Measurements from ENCODE around the gene SSX4B. TPM values are rescaled to one million over a fixed set of nuclear protein-coding genes. Genes with fewer than 3 reads are reported as not detected.
"Not testable (repeated sequence)": the region's sequence is repeated elsewhere in the genome, so short reads cannot be mapped to it uniquely, and the experiment has no call there.

SSX4B gene
- total RNA-seq, 1 experiment from 2014 or later: not detected

GRCh38 chrX:48427027-48427716 lies 15.4 kb upstream of the SSX4B start:
- intact Hi-C loops (cut with micrococcal nuclease; ENCODE audit: unreplicated experiment); H3K4me3 Mint-ChIP-seq (ENCODE audit: low read depth, unreplicated experiment); BruUV-seq (replicated peaks); H3K36me3 Mint-ChIP-seq (ENCODE audit: insufficient read depth, unreplicated experiment); CTCF ChIA-PET; H3K27ac Mint-ChIP-seq (ENCODE audit: unreplicated experiment); H3K9me3 Mint-ChIP-seq (ENCODE audit: low read depth, unreplicated experiment); H3K27me3 Mint-ChIP-seq (ENCODE audit: unreplicated experiment); H3K4me1 Mint-ChIP-seq (ENCODE audit: low read depth, unreplicated experiment); DNase-seq: not testable (repeated sequence)

DNA sequence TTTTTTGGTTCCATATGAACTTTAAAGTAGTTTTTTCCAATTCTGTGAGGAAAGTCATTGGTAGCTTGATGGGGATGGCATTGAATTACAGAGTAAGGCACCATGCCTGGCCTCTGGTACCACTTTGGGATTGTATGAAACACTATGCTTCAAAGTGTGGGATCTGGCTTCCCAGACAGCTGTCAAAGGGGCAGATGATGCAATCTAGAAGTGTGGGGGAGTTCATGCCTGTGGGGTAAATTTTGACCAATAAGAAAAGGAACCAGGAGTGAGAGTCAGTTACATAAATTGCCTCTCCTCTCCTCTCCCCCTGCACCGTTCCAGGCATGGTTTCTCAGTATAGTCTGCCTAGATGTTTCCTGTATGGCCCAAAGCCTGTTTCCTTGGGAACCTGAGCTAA lies 13.9 kb downstream of the SSX4B start:
- intact Hi-C loops (cut with micrococcal nuclease; ENCODE audit: unreplicated experiment); CTCF ChIA-PET; DNase-seq; H3K4me1 Mint-ChIP-seq (ENCODE audit: low read depth, unreplicated experiment); H3K27ac Mint-ChIP-seq (ENCODE audit: unreplicated experiment); H3K9me3 Mint-ChIP-seq (ENCODE audit: low read depth, unreplicated experiment); H3K36me3 Mint-ChIP-seq (ENCODE audit: insufficient read depth, unreplicated experiment); BruUV-seq (replicated peaks); H3K27me3 Mint-ChIP-seq (ENCODE audit: unreplicated experiment); H3K4me3 Mint-ChIP-seq (ENCODE audit: low read depth, unreplicated experiment): not testable (repeated sequence)

DNA sequence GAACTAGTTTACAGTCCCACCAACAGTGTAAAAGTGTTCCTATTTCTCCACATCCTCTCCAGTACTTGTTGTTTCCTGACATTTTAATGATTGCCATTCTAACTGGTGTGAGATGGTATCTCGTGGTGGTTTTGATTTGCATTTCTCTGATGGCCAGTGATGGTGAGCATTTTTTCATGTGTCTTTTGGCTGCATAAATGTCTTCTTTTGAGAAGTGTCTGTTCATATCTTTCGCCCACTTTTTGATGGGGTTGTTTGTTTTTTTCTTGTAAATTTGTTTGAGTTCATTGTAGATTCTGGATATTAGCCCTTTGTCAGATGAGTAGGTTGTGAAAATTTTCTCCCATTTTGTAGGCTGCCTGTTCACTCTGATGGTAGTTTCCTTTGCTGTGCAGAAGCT lies 14.8 kb downstream of the SSX4B start:
- intact Hi-C loops (cut with micrococcal nuclease; ENCODE audit: unreplicated experiment): not testable (repeated sequence)

DNA sequence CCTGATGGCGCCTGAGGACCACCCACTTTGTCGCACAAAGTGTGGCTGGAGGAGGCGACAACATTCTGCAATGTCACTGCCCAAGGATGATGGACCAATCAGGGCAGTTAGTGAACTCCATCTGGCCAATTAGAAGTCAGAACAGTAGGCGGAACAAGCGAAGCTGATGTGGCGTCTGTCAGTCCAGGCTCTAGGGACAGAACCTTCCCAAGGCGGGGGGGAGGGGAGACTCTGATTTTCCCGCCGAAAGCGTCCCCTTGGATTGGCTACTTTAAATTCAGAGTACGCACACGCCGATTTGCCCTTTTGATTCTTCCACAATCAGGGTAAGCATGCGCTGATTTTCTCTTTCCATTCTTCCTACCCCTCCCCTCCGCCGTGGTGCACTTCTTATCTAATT lies 28.5 kb downstream of the SSX4B start, which contains the start of gene SSX4:
Gene SSX4, plus strand, starts transcription at position 301 of the 400 bp plus-strand sequence. CDS start 515 bp downstream, outside the sequence.
- H3K27me3 Mint-ChIP-seq (ENCODE audit: unreplicated experiment); CTCF ChIA-PET: not testable (repeated sequence)

More for the DNA sequence above, 14.8 kb downstream of the SSX4B start:
- H3K4me1 Mint-ChIP-seq (ENCODE audit: low read depth, unreplicated experiment); H3K36me3 Mint-ChIP-seq (ENCODE audit: insufficient read depth, unreplicated experiment); H3K4me3 Mint-ChIP-seq (ENCODE audit: low read depth, unreplicated experiment); DNase-seq; H3K27me3 Mint-ChIP-seq (ENCODE audit: unreplicated experiment); H3K9me3 Mint-ChIP-seq (ENCODE audit: low read depth, unreplicated experiment); H3K27ac Mint-ChIP-seq (ENCODE audit: unreplicated experiment); CTCF ChIA-PET; BruUV-seq (replicated peaks): not testable (repeated sequence)

GRCh38 chrX:48370408-48370807 lies 41.4 kb downstream of the SSX4B start:
- DNase-seq; H3K4me1 Mint-ChIP-seq (ENCODE audit: low read depth, unreplicated experiment); H3K4me3 Mint-ChIP-seq (ENCODE audit: low read depth, unreplicated experiment); BruUV-seq (replicated peaks); H3K27me3 Mint-ChIP-seq (ENCODE audit: unreplicated experiment); CTCF ChIA-PET; H3K9me3 Mint-ChIP-seq (ENCODE audit: low read depth, unreplicated experiment); H3K36me3 Mint-ChIP-seq (ENCODE audit: insufficient read depth, unreplicated experiment); H3K27ac Mint-ChIP-seq (ENCODE audit: unreplicated experiment); intact Hi-C loops (cut with micrococcal nuclease; ENCODE audit: unreplicated experiment): not testable (repeated sequence)

More for the DNA sequence above, 28.5 kb downstream of the SSX4B start, which contains the start of gene SSX4:
- H3K27ac Mint-ChIP-seq (ENCODE audit: unreplicated experiment); H3K9me3 Mint-ChIP-seq (ENCODE audit: low read depth, unreplicated experiment); H3K36me3 Mint-ChIP-seq (ENCODE audit: insufficient read depth, unreplicated experiment); intact Hi-C loops (cut with micrococcal nuclease; ENCODE audit: unreplicated experiment); H3K4me1 Mint-ChIP-seq (ENCODE audit: low read depth, unreplicated experiment); BruUV-seq (replicated peaks); DNase-seq; H3K4me3 Mint-ChIP-seq (ENCODE audit: low read depth, unreplicated experiment): not testable (repeated sequence)

DNA sequence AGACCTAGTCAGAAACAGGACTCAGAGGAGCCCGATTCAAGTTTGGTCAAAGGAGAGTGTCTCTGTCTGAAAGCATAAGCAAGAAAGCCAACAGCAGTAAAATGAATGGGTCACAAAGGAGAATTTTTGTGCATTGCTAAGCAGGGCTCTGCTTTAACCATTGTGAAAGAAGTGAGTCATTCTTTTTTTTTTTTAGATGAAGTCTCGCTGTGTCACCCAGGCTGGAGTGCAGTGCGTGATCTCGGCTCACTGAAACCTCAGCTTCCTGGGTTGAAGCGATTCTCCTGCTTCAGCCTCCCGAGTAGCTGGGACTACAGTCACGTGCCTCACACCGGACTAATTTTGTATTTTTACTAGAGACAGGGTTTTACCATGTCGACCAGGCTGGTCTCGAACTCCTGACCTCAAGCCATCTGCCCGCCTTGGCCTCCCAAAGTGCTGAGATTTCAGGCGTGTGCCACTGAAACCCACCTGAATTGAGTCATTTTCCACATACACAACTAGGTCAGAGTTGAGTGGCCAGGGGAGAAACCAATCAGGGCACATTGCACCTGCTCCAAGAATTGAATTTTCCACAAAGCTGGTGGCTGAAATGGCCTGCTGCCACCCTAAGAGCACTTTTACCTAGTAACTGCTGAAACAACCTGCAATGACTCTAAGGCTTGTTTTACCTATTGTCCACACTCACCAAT lies 43.9 kb downstream of the SSX4B start:
- H3K36me3 Mint-ChIP-seq (ENCODE audit: insufficient read depth, unreplicated experiment); BruUV-seq (replicated peaks); intact Hi-C loops (cut with micrococcal nuclease; ENCODE audit: unreplicated experiment): not testable (repeated sequence)

GRCh38 chrX:48359281-48359680 lies 52.5 kb downstream of the SSX4B start:
- H3K9me3 Mint-ChIP-seq (ENCODE audit: low read depth, unreplicated experiment); BruUV-seq (replicated peaks); H3K36me3 Mint-ChIP-seq (ENCODE audit: insufficient read depth, unreplicated experiment); H3K4me1 Mint-ChIP-seq (ENCODE audit: low read depth, unreplicated experiment); intact Hi-C loops (cut with micrococcal nuclease; ENCODE audit: unreplicated experiment); DNase-seq; H3K4me3 Mint-ChIP-seq (ENCODE audit: low read depth, unreplicated experiment); H3K27ac Mint-ChIP-seq (ENCODE audit: unreplicated experiment); CTCF ChIA-PET: not testable (repeated sequence)
- peaks cover 14% of the 10 kb centered on the region for H3K27me3 Mint-ChIP-seq (ENCODE audit: unreplicated experiment)

More for the DNA sequence above, 43.9 kb downstream of the SSX4B start:
- CTCF ChIA-PET; H3K9me3 Mint-ChIP-seq (ENCODE audit: low read depth, unreplicated experiment); DNase-seq; H3K27ac Mint-ChIP-seq (ENCODE audit: unreplicated experiment); H3K4me3 Mint-ChIP-seq (ENCODE audit: low read depth, unreplicated experiment); H3K27me3 Mint-ChIP-seq (ENCODE audit: unreplicated experiment); H3K4me1 Mint-ChIP-seq (ENCODE audit: low read depth, unreplicated experiment): not testable (repeated sequence)

Data from Calu3 (cell line).